ENCODE measurements around the gene CTPS2. TPM values are rescaled to one million over a fixed set of nuclear protein-coding genes. Genes with fewer than 3 reads are reported as not detected.

CTPS2 gene
- total RNA-seq, 4 donors from 2014 or later, result 8.7 to 24.9 (median 12.0) TPM

DNA sequence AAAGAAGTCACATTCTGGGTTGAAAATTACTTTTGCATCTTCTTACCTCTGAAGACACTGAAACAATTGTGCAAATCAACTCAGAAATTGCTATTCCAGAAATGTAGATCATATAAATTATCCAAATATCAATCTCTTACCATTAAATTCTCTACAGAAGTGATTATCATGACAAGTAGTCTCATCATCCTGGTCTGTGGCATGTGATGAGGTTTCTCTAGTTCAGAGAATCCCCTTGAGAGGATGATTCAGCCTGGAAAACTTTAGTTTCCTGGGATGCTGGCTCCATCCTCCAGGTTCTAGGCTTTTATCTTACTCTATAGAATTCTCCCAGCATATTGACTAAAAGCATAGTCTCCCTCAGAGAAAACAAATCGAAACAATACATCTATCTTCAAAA lies 138.7 kb downstream of the CTPS2 start:
- H3K9me3 ChIP-seq, result no peaks in the 10 kb centered on the region
- TF ChIP-seq POLR2A (IDR thresholded peaks at IDR 0.05) (no peak), POLR2AphosphoS5 (IDR thresholded peaks at IDR 0.05) (no peak), EP300 (IDR thresholded peaks at IDR 0.05) (no peak)
- TF ChIP-seq, protein P1, sequence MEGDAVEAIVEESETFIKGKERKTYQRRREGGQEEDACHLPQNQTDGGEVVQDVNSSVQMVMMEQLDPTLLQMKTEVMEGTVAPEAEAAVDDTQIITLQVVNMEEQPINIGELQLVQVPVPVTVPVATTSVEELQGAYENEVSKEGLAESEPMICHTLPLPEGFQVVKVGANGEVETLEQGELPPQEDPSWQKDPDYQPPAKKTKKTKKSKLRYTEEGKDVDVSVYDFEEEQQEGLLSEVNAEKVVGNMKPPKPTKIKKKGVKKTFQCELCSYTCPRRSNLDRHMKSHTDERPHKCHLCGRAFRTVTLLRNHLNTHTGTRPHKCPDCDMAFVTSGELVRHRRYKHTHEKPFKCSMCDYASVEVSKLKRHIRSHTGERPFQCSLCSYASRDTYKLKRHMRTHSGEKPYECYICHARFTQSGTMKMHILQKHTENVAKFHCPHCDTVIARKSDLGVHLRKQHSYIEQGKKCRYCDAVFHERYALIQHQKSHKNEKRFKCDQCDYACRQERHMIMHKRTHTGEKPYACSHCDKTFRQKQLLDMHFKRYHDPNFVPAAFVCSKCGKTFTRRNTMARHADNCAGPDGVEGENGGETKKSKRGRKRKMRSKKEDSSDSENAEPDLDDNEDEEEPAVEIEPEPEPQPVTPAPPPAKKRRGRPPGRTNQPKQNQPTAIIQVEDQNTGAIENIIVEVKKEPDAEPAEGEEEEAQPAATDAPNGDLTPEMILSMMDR (IDR thresholded peaks at IDR 0.05), result no peak
- WGBS, result 96% methylated on average over 1 of the region's 1 CpG
- H3K4me1 ChIP-seq, result no peaks in the 10 kb centered on the region
- no peaks in the 10 kb centered on the region for H3K36me3 ChIP-seq
- no peak overlapping the region for H3K4me3 ChIP-seq
- DNase-seq (ENCODE audit: low spot score in 2 of 2), result no peak
- H3K27me3 ChIP-seq, result no peaks in the 10 kb centered on the region
- H3K27ac ChIP-seq, result no peak overlapping the region

DNA sequence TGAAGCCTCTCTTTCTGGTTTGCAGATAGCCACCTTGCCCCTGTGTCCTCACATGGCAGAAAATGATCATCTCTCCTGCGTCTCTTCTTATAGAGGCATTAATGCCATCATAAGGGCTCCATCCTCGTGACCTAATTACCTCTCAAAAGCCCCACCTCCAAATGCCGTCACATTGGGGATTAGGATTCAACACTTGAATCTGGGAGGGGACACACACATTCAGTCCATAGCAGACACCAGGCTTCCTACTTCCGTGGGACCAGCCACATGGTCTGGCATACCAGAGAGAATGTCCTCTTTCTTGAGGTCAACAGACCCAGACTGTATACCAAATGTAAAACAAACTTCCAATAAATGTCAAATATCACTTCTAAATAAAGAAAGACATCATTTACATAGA lies 144.8 kb downstream of the CTPS2 start:
- 89% methylated on average over 4 of the region's 4 CpGs for WGBS
- no peak for TF ChIP-seq POLR2AphosphoS5 (IDR thresholded peaks at IDR 0.05)
- TF ChIP-seq EP300 (IDR thresholded peaks at IDR 0.05), result no peak
- no peak for TF ChIP-seq POLR2A (IDR thresholded peaks at IDR 0.05)
- TF ChIP-seq, protein P1 (IDR thresholded peaks at IDR 0.05), result no peak
- no peak overlapping the region for H3K27ac ChIP-seq

DNA sequence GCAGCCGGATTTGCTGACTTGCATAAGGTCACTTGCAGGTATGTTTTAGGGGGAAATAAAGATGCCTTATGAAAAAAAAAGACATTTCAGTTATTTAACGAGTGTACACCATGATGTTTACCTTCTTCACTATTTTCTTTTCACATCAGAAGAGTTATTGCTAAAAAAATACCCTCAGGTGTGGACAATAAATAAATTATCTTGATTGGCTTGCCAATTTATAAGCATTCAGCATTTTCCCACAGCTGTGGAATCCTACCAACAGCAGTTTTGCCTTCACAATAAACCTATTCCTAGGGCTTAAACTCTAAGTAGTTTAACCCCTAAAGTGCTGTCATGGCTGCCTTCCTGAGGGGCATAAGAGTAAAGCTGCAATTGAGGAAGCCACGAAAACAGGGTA lies 145.9 kb downstream of the CTPS2 start:
- H3K4me1 ChIP-seq, result no peaks in the 10 kb centered on the region
- no peaks in the 10 kb centered on the region for H3K36me3 ChIP-seq
- H3K4me3 ChIP-seq, result no peak overlapping the region
- no peaks in the 10 kb centered on the region for H3K9me3 ChIP-seq
- WGBS, result 55% methylated on average over 3 of the region's 3 CpGs
- no peaks in the 10 kb centered on the region for H3K27me3 ChIP-seq
- no peak for DNase-seq (ENCODE audit: low spot score in 2 of 2)
- no peak overlapping the region for H3K27ac ChIP-seq
- no peak for TF ChIP-seq EP300 (IDR thresholded peaks at IDR 0.05)
- no peak for TF ChIP-seq POLR2A (IDR thresholded peaks at IDR 0.05)
- TF ChIP-seq, protein P1 (IDR thresholded peaks at IDR 0.05), result no peak
- no peak for TF ChIP-seq POLR2AphosphoS5 (IDR thresholded peaks at IDR 0.05)

More for the DNA sequence above, 144.8 kb downstream of the CTPS2 start:
- no peaks in the 10 kb centered on the region for H3K4me1 ChIP-seq
- no peaks in the 10 kb centered on the region for H3K36me3 ChIP-seq
- H3K4me3 ChIP-seq, result no peak overlapping the region
- H3K27me3 ChIP-seq, result no peaks in the 10 kb centered on the region
- H3K9me3 ChIP-seq, result no peaks in the 10 kb centered on the region
- DNase-seq (ENCODE audit: low spot score in 2 of 2), result no peak

DNA sequence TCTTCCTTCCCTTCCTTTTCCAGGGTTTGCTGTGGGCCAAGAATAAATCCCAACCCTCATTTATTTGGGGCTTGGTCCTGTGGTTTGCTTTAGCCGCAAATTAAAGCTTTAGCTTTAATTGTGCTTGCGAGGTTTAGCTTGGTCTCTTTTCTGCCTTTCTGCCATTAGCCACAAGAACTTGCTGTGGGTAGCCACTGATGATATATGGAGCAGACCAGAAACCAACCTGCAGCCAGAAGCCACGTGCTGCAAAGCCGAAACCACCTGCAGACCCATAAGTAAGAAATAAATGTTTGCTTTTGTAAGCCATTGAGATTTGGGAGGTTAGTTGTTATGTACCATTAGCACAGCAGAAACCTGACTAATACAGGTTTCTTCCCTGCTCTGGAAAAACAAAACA lies 152.3 kb downstream of the CTPS2 start:
- no peaks in the 10 kb centered on the region for H3K27me3 ChIP-seq
- no peak overlapping the region for H3K27ac ChIP-seq
- no peaks in the 10 kb centered on the region for H3K4me1 ChIP-seq
- H3K4me3 ChIP-seq, result no peak overlapping the region
- no peak for DNase-seq (ENCODE audit: low spot score in 2 of 2)
- WGBS, result 81% methylated on average over 4 of the region's 4 CpGs
- H3K36me3 ChIP-seq, result no peaks in the 10 kb centered on the region
- H3K9me3 ChIP-seq, result no peaks in the 10 kb centered on the region
- TF ChIP-seq POLR2AphosphoS5 (IDR thresholded peaks at IDR 0.05) (no peak), EP300 (IDR thresholded peaks at IDR 0.05) (no peak), POLR2A (IDR thresholded peaks at IDR 0.05) (no peak)
- TF ChIP-seq, protein P1 (IDR thresholded peaks at IDR 0.05), result no peak

DNA sequence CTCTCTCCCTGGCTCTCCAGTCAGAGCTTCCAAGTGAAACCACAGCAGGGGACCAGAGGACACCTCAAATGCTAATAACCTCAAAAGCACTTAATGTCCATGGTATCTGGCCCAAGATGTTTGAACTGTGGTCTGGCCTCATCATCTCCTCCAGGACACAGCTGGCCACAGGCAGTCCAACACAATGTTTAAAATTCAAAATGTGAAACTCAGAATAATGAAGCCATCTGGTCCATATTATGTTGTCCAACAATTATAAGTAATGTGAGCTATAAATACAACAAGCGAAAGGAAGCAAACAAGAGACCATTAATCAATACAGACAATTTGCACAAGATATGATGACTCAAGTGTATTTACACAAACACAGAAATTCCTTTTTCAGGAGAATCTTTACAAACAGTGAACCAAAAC lies 153.3 kb downstream of the CTPS2 start:
- Histone ChIP-seq H3K9me3 (no peaks in the 10 kb centered on the region), H3K27ac (no peak overlapping the region), H3K4me3 (no peak overlapping the region), H3K27me3 (no peaks in the 10 kb centered on the region), H3K4me1 (no peaks in the 10 kb centered on the region), H3K36me3 (no peaks in the 10 kb centered on the region)
- TF ChIP-seq EP300 (IDR thresholded peaks at IDR 0.05), result no peak
- TF ChIP-seq POLR2A (IDR thresholded peaks at IDR 0.05), result no peak
- DNase-seq (ENCODE audit: low spot score in 2 of 2), result no peak
- WGBS, result 64% methylated on average over 1 of the region's 1 CpG

DNA sequence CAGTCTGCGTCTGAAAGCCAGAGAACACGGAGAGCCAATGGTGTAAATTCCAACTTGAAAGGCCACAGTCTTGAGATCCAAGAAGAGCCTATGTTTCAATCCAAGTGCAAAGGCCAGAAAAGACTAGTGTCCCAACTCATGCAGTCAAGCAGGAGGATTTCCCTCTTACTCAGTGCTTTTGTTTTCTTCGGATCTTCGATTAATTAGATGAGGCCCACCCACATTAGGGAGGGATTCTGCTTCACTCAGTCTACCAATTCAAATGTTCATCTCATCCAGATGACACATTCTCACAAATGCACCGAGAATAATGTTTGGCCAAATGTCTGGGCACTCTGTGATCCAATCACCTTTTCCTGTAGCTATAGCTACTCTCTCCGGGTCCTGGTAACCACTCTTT lies 154.0 kb downstream of the CTPS2 start:
- no peaks in the 10 kb centered on the region for H3K4me1 ChIP-seq
- no peak for DNase-seq (ENCODE audit: low spot score in 2 of 2)
- TF ChIP-seq, protein P1 (IDR thresholded peaks at IDR 0.05), result no peak
- TF ChIP-seq POLR2AphosphoS5 (IDR thresholded peaks at IDR 0.05) (no peak), EP300 (IDR thresholded peaks at IDR 0.05) (no peak), POLR2A (IDR thresholded peaks at IDR 0.05) (no peak)
- no peak overlapping the region for H3K4me3 ChIP-seq
- H3K27ac ChIP-seq, result no peak overlapping the region
- WGBS, result 81% methylated on average over 6 of the region's 6 CpGs
- H3K9me3 ChIP-seq, result no peaks in the 10 kb centered on the region
- H3K27me3 ChIP-seq, result no peaks in the 10 kb centered on the region
- no peaks in the 10 kb centered on the region for H3K36me3 ChIP-seq
